IMR-90 (cell line): ENCODE measurements around the gene PEAK3.

ENCODE experiments used
- BHLHE40 ChIP-seq: fragments of 150-350 bp; IDR thresholded peaks from 2 replicates; pipeline ENCODE4 v1.6.1; 2016; ENCODE audit warnings: mild to moderate bottlenecking, low read depth, low read length
- CEBPB ChIP-seq: IDR thresholded peaks from 2 replicates; pipeline ENCODE4 v1.6.1; 2012; ENCODE audit warnings: low read depth, low read length, improper control_type of control experiment
- CHD1 ChIP-seq: IDR thresholded peaks from 2 replicates; pipeline ENCODE4 v1.6.1; 2012; ENCODE audit warnings: low read depth, low read length, improper control_type of control experiment
- MAFK ChIP-seq: IDR thresholded peaks from 2 replicates; pipeline ENCODE4 v1.6.1; 2012; ENCODE audit warnings: low read depth, low read length, improper control_type of control experiment
- MAZ ChIP-seq: IDR thresholded peaks from 2 replicates; pipeline ENCODE4 v1.6.1; 2012; ENCODE audit warnings: low read depth, mild to moderate bottlenecking, low read length, improper control_type of control experiment, moderate library complexity, borderline replicate concordance
- POLR2A ChIP-seq: IDR thresholded peaks from 2 replicates; pipeline ENCODE4 v1.6.1; 2012; ENCODE audit warnings: mild to moderate bottlenecking, low read depth, low read length
- RAD21 ChIP-seq: IDR thresholded peaks from 2 replicates; pipeline ENCODE4 v1.6.1; 2012; ENCODE audit warnings: low read length, improper control_type of control experiment
- RFX5 ChIP-seq: IDR thresholded peaks from 2 replicates; pipeline ENCODE4 v1.8.0; 2012; ENCODE audit warnings: low read depth, mild to moderate bottlenecking, low read length, moderate library complexity
- SMC3 ChIP-seq: fragments of 150-350 bp; IDR thresholded peaks from 2 replicates; pipeline ENCODE4 v1.6.1; 2016; ENCODE audit warnings: low read depth, mild to moderate bottlenecking, antibody characterized with exemption, low read length, moderate library complexity
- TF ChIP-seq, protein P1 (sequence below): conservative IDR thresholded peaks from 2 replicates; pipeline ENCODE4 v1.5.1; 2012; ENCODE audit warnings: mild to moderate bottlenecking, low read depth, low read length, improper control_type of control experiment

GRCh38 chr19:2240881-2241760, 40.9 kb downstream of the PEAK3 start:
- TF ChIP-seq POLR2A (no peak), RAD21 (no peak), MAZ (no peak), BHLHE40 (no peak), MAFK (no peak), CHD1 (no peak), CEBPB (no peak), SMC3 (no peak), RFX5 (no peak)
- TF ChIP-seq, protein P1, sequence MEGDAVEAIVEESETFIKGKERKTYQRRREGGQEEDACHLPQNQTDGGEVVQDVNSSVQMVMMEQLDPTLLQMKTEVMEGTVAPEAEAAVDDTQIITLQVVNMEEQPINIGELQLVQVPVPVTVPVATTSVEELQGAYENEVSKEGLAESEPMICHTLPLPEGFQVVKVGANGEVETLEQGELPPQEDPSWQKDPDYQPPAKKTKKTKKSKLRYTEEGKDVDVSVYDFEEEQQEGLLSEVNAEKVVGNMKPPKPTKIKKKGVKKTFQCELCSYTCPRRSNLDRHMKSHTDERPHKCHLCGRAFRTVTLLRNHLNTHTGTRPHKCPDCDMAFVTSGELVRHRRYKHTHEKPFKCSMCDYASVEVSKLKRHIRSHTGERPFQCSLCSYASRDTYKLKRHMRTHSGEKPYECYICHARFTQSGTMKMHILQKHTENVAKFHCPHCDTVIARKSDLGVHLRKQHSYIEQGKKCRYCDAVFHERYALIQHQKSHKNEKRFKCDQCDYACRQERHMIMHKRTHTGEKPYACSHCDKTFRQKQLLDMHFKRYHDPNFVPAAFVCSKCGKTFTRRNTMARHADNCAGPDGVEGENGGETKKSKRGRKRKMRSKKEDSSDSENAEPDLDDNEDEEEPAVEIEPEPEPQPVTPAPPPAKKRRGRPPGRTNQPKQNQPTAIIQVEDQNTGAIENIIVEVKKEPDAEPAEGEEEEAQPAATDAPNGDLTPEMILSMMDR = no peak
